ENCODE measurements around the gene TGM1. TPM values are rescaled to one million over a fixed set of nuclear protein-coding genes. Genes with fewer than 3 reads are reported as not detected.

TGM1 gene
- total and polyA plus RNA-seq, 2 donors (not counting 1 experiment from before 2014, with no cell fraction given), result 0.83 to 1.4 TPM

GRCh38 chr14:24304019-24304387, 41.0 kb upstream of the TGM1 start:
- peaks cover 19% of the 10 kb centered on the region for H3K36me3 ChIP-seq (ENCODE audit: control insufficient read depth, insufficient read depth, low read length)

GRCh38 chr14:24300326-24300980, 37.5 kb upstream of the TGM1 start:
- DNase-seq (ENCODE audit: low read depth in 2 of 2), result no peak
- Histone ChIP-seq H3K9ac (ENCODE audit: insufficient read depth, low read length) (peak overlapping the region; percentile 89), H3K27me3 (ENCODE audit: control insufficient read depth, insufficient read depth, low read length) (no peaks in the 10 kb centered on the region), H2AFZ (ENCODE audit: low read length) (peak overlapping the region; percentile 33), H3K36me3 (ENCODE audit: control insufficient read depth, insufficient read depth, low read length) (peaks cover 25% of the 10 kb centered on the region), H3K27ac (ENCODE audit: insufficient read depth, low read length) (peak overlapping the region; percentile 88), H4K20me1 (ENCODE audit: control insufficient read depth, extremely low read depth, insufficient read depth, low read length) (no peaks in the 10 kb centered on the region), H3K4me2 (ENCODE audit: extremely low read depth, insufficient read depth, low read length) (peak overlapping the region; percentile 99), H3K4me1 (ENCODE audit: control insufficient read depth, extremely low read depth, insufficient read depth, low read length) (peaks cover 10% of the 10 kb centered on the region), H3K9me3 (ENCODE audit: control insufficient read depth, insufficient read depth, low read depth, low read length) (no peaks in the 10 kb centered on the region), H3K4me3 (replicated peaks in 1 of 4; ENCODE audit: control extremely low read depth in 1 of 4, insufficient read depth in 1 of 4, low read depth in 3 of 4, low read length in 4 of 4) (peak overlapping the region; percentile 95 to 99 (median 96)), H3K79me2 (ENCODE audit: control insufficient read depth, insufficient read depth, low read length) (peaks cover 11% of the 10 kb centered on the region)
- TF ChIP-seq EZH2 (IDR thresholded peaks at IDR 0.05; ENCODE audit: low read length, missing control alignments) (no peak), CTCF (conservative IDR thresholded peaks at IDR 0.05 in 1 of 2, IDR thresholded peaks at IDR 0.05 in 1 of 2; ENCODE audit: low read depth in 1 of 2, low read length in 2 of 2) (no peak)

More at GRCh38 chr14:24304019-24304387, 41.0 kb upstream of the TGM1 start:
- H3K4me3 ChIP-seq (replicated peaks in 1 of 4; ENCODE audit: control extremely low read depth in 1 of 4, insufficient read depth in 1 of 4, low read depth in 3 of 4, low read length in 4 of 4), result no peak overlapping the region
- no peak overlapping the region for H3K9ac ChIP-seq (ENCODE audit: insufficient read depth, low read length)
- TF ChIP-seq EZH2 (IDR thresholded peaks at IDR 0.05; ENCODE audit: low read length, missing control alignments) (no peak), CTCF (conservative IDR thresholded peaks at IDR 0.05 in 1 of 2, IDR thresholded peaks at IDR 0.05 in 1 of 2; ENCODE audit: low read depth in 1 of 2, low read length in 2 of 2) (no peak)
- no peak for DNase-seq (ENCODE audit: low read depth in 2 of 2)
- no peak overlapping the region for H3K4me2 ChIP-seq (ENCODE audit: extremely low read depth, insufficient read depth, low read length)
- H2AFZ ChIP-seq (ENCODE audit: low read length), result no peak overlapping the region
- no peaks in the 10 kb centered on the region for H4K20me1 ChIP-seq (ENCODE audit: control insufficient read depth, extremely low read depth, insufficient read depth, low read length)
- peaks cover 11% of the 10 kb centered on the region for H3K79me2 ChIP-seq (ENCODE audit: control insufficient read depth, insufficient read depth, low read length)
- H3K27me3 ChIP-seq (ENCODE audit: control insufficient read depth, insufficient read depth, low read length), result no peaks in the 10 kb centered on the region
- H3K4me1 ChIP-seq (ENCODE audit: control insufficient read depth, extremely low read depth, insufficient read depth, low read length), result peaks cover 4% of the 10 kb centered on the region
- no peak overlapping the region for H3K27ac ChIP-seq (ENCODE audit: insufficient read depth, low read length)
- no peaks in the 10 kb centered on the region for H3K9me3 ChIP-seq (ENCODE audit: control insufficient read depth, insufficient read depth, low read depth, low read length)

DNA sequence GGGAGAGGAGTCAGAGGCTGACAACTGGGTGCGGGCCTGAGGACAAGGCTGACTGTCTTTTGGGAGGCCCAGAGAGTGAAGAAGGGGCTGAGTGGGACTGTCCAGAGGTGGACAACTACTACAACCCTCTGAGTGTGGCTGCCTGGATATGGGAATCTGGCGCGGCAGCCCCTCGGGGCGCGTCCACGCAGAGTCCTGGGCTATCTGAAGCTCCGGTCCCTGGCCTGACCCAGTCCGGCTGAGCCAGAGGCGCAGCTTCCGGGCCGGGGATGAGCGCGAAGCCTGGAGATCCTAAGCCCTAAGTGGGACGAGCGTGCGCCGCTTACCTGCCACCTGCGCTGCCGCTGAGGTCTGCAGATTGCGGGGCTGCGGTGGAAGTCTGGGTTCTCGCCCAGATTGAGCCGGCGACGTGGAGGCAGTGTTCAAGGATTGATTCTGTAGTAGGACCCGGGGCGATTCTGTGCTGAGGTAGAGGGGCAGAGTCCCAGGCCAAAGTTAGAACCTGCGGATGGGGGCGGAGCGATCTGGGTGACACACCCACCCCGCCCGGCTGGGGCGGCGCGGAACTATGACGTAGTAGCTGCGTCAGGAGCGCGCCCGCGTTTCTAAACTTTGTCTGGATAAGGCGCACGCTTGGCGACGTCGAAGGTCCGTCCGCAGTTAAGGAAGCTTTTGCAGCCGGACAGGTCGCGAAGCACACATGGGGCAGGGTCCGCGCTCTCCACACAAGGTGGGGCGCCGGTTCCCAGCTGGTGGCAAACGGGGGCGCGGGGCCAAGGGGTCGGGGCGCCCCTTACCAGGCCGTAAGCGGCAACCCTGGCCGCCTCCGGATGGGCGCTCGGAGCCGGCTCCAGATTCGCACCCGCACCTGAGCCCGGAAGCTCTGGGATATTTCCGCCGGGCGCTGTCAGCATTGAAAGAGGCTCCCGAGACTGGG, 36.5 kb upstream of the TGM1 start, which contains the start of the genes DHRS1 and NOP9:
DHRS1 (minus strand) TSS at position 526 of the 937 bp plus-strand sequence. CDS start 674 bp downstream, outside the sequence.
NOP9 (plus strand) TSS at position 596 of the 937 bp plus-strand sequence; CDS start at position 701, 105 bp downstream.
- H3K4me2 ChIP-seq (ENCODE audit: extremely low read depth, insufficient read depth, low read length), result peak within 1 kb of the TSS; percentile 99
- H3K4me1 ChIP-seq (ENCODE audit: control insufficient read depth, extremely low read depth, insufficient read depth, low read length), result peaks cover 10% of the 10 kb centered on the region
- H3K27ac ChIP-seq (ENCODE audit: insufficient read depth, low read length), result peak within 1 kb of the TSS; percentile 88
- peaks cover 11% of the 10 kb centered on the region for H3K79me2 ChIP-seq (ENCODE audit: control insufficient read depth, insufficient read depth, low read length)
- no peaks in the 10 kb centered on the region for H4K20me1 ChIP-seq (ENCODE audit: control insufficient read depth, extremely low read depth, insufficient read depth, low read length)
- no peaks in the 10 kb centered on the region for H3K27me3 ChIP-seq (ENCODE audit: control insufficient read depth, insufficient read depth, low read length)
- H2AFZ ChIP-seq (ENCODE audit: low read length), result peak within 1 kb of the TSS; percentile 98
- H3K4me3 ChIP-seq (replicated peaks in 1 of 4; ENCODE audit: control extremely low read depth in 1 of 4, insufficient read depth in 1 of 4, low read depth in 3 of 4, low read length in 4 of 4), result peak within 1 kb of the TSS; percentile 95 to 99 (median 96)
- peak within 1 kb of the TSS; percentile 89 for H3K9ac ChIP-seq (ENCODE audit: insufficient read depth, low read length)
- peaks cover 25% of the 10 kb centered on the region for H3K36me3 ChIP-seq (ENCODE audit: control insufficient read depth, insufficient read depth, low read length)
- peak; percentile 84 to 87 for DNase-seq (ENCODE audit: low read depth in 2 of 2)
- H3K9me3 ChIP-seq (ENCODE audit: control insufficient read depth, insufficient read depth, low read depth, low read length), result no peaks in the 10 kb centered on the region
- TF ChIP-seq EZH2 (IDR thresholded peaks at IDR 0.05; ENCODE audit: low read length, missing control alignments) (no peak), CTCF (conservative IDR thresholded peaks at IDR 0.05 in 1 of 2, IDR thresholded peaks at IDR 0.05 in 1 of 2; ENCODE audit: low read depth in 1 of 2, low read length in 2 of 2) (no peak)
